HS-27A (cell line): Measurements from ENCODE around the gene MRPS6.

ENCODE experiments used
- DNase-seq: peaks from one replicate; pipeline ENCODE4 v3.0.0-alpha.2; 2012; ENCODE audit warnings: low read depth, missing footprints

MRPS6 gene

DNA sequence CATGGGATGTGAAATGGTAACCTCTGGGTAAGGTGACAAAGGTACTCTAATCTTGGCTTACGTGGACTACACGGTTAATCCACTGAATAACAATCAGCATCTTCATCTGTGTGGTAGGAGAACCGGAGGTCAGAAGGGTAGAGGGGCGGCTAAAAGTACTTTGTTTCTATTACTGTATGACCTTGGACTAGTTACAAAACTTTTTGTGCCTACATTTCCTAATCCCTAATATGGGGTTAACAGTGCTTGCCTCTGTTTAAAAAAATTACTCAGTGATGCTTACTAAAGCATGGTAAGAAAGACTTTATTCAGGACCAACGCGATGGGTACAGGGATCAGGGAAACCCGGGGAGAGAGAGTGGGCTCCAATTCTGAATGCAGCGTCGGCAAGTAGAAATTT, 1.7 kb upstream of the MRPS6 start:
- no peak for DNase-seq

GRCh38 chr21:34072145-34073031, 990 bp upstream of the MRPS6 start:
- DNase-seq = no peak

DNA sequence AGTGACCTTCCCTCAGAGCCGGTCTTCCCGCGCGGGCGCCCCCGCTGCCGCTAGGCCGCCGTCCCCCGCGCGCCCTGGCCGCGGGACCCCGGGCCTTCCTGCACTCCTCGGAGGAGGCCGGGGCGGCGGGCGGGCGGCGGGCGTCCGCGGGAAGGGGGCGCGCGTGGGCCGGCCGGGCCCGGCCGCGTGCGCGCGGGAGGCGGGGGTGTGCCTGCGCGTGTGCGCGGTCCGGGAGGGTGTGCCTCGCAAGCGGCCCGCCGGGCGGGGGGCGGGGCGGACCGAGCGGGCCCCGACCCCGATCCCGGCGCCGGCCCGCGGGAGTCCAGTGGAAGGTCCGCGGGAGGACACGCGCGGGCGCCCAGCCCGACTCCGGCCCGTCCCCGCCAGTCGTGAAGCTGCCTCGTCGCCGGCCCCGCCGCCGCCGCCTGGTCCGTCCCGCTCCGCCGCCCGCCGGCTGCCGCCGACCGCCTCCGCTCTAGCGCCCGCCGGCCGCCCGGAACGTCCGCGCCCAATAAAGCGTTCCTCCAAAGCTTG, 438 bp downstream of the MRPS6 start:
- DNase-seq = no peak

DNA sequence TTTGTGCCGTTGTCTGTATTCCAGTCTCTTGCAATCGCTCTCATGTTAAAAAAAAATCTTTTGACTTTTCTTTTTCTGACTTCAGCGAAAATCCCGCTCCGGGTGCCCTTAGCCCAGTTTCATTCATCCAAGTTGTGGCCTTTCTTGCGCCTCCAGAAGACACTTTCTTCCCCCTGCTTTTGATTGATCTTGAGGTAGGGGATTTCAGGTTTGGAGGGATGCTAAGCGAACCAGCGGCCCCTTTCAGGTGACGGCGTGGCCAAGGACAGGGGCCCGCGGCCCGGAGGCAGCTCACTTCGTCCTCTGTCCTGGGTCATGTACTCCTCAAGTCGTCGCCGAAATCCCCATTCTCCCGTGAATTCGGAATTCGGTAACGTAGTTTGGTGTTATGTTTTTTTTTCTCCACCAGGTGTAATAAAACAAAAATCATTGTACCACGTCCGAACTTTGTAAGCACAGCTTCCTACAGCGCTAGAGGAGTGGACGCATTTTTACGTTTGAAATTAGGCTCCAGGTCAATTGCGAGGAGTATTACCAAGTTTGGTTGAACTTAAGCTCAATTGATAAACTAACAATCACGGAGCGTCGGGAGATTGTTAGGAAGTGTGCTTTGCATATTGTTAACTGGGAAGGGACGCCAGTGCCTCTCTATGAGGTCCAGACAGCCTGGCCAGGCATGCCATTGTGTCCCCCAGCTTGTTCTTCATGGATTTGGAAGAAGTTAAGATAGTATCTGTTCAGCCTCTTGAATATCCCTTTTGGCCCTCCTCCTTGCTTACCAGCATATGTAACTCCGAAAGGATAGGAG, 1.1 kb downstream of the MRPS6 start:
- no peak for DNase-seq

DNA sequence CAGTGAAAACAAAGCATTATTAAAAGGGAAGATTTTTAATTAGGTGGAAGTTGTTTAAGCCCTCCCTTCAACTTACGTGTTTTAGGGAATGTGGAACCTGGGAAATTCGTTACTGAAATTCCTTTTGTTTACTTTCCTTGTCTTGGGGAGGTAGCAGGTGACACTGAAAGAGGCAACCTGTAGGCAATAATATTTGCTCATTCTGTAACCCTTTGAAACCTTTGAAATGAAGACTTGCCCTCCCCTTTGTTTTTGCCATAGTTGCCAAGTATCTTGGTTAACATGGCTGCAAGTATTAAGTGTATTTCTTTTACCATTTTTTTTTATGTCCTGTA, 1.7 kb downstream of the MRPS6 start:
- no peak for DNase-seq

DNA sequence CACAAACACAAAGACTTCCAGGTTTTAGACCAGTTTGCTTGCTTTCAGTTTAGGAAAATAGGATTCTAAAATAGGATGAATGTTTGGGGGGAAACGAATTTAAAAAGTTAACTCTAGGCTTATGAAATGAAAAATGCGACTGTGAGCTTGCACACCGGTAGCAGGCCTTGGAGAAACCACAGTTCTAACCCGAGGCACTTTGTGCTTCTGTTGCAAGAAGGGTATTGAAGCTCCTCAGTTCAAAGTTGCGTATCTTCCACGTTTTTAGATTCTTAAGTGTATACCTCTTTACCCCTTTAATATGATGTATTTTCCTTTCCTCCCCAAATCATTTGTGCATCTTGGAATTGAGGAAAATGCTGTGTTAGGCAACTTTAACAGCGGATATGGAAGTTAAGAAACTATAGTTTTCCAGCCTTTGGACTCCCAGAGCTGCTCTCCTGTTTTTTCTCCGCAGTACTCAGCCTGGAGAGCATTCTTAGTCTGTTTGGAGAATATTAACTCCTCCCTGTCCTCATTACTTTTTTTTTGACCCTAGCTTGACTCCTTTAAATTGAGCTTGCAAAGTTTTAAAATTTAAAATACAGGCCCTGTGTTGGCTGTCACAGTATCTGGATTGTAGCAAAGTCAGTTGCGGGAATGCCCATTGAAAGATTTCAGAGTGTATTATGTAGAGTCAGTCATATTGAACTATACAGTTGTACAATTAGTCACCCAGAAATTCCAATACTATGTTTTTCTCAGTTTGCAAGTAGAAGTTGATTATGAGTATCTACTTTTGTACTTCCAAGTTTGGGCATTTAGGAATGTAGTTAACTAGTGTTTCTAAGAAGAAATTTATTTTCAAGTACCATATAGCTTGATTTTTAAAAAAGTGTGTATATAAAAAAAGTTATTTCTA, 2.6 kb downstream of the MRPS6 start:
- no peak for DNase-seq

DNA sequence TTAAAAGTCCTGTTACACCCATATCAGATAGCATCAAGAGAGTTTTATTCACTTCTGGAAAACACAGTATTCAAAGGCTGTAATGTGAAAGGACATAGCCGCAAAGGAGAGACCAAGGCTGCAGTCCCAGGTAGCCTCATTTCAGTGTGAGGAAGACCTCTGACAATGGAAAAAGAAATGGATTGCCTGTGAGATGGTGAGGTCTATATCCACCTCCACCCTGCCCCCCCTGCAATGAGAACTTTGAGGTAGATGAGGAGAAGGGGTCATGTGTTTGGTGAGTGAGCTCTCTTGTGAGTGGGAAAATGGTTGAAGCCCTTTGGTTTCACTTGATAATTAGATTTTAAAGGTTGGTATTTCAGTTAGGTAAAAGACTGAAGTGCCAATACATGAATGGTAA, 3.5 kb downstream of the MRPS6 start:
- no peak for DNase-seq

DNA sequence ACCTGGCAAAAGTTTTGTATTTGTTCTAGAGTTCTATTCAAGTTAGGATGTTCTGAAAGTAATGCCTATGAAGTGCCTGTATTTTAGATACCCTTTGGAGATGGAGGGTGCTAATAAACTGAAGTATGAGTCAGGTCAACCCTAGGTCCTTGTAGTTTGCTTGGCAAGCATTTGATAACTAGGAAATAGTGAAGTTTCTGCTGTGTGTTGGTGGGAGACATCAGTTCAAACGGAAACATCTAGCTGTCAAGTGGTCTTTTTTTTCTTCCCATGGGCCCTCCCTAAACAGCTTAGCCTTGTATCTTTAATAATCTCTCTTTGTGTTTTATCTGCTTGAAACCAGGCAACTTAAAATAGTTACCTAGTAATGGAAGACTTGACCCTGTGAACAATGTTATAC, 4.5 kb downstream of the MRPS6 start:
- DNase-seq = no peak

- no peak for DNase-seq
Observed at GRCh38 chr21:34078915-34079314, 5.5 kb downstream of the MRPS6 start.

- DNase-seq = no peak
Observed at GRCh38 chr21:34080710-34081109, 7.3 kb downstream of the MRPS6 start.

- DNase-seq = no peak
Observed at GRCh38 chr21:34082769-34083168, 9.4 kb downstream of the MRPS6 start.

- no peak for DNase-seq
Observed at GRCh38 chr21:34083357-34083756, 10.0 kb downstream of the MRPS6 start.

DNA sequence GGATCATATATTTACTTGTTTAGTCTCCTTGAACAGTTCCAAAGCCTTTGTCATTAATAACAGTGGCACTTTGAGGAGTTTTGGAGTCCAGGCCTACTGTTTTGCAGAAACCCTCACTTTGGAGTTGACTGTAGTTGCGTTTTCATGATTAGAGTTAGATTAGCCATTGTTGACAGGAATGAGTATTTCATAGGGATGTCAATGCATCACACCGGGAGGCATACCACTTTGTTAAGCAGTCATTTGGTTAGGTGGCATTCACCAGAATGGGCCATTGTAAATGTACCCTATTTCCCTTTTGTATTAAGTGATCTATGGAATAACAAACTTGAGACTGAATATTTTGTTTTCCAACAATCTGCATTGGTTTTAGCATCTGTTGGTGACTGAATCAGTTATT, 11.8 kb downstream of the MRPS6 start:
- no peak for DNase-seq

- no peak for DNase-seq
Observed at GRCh38 chr21:34086887-34087306, 13.5 kb downstream of the MRPS6 start.

DNA sequence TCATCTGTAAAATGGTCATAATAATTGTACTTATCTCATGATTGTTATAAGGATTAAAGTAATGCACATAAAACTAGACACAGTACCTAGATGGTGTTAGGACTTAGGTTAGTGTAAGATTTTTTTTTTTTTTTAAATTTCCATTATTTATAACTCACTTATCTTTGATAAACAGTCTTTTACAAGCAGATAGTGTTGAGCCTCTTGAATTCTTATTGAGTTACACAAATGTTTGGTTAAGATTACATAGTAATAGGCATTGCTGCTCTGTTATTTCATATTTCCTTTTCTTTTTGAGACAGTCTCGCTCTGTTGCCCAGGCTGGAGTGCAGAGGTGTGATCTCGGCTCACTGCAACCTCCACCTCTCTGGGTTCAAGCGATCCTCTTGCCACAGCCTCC, 15.4 kb downstream of the MRPS6 start:
- no peak for DNase-seq

DNA sequence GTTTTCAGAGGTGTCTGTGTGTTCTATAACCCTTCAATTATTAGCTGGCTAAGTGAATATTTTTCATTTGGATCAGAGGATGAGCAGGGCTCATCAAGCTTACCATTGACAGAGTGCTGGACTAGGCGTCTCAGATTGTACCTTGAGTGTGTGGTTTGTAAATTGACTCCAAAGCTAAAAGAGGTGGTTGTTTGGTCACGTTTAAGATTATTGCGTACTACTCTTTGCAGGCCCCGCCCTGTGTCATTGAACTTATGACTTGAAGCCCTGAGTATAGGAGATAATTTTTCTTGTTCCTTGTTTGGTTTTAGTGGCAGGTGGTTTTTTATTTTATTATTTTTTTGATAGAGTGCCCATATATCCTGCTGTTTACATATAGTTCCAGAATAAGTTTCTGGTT, 17.7 kb downstream of the MRPS6 start:
- DNase-seq = no peak

DNA sequence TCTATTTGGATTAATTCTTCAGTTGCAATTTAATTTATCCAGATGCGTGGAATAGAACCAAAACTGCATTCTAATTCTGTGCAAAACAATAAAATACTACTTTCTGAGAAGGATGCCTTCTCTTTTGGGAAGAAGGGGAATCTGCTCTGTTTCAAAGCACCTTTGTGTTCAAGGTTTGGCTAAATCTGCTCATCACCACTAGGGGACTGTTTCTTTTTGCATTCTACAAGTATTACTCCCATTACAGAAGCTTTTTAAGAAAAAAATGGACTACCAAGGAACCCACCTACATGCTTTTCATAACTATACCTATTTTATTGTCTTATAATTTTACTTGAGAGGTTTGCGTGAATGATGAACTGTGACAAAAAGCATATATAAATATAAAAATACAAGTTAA, 18.2 kb downstream of the MRPS6 start:
- no peak for DNase-seq

GRCh38 chr21:34092262-34092921, 19.0 kb downstream of the MRPS6 start:
- DNase-seq = no peak

- no peak for DNase-seq
Observed at GRCh38 chr21:34093083-34093482, 19.7 kb downstream of the MRPS6 start.

DNA sequence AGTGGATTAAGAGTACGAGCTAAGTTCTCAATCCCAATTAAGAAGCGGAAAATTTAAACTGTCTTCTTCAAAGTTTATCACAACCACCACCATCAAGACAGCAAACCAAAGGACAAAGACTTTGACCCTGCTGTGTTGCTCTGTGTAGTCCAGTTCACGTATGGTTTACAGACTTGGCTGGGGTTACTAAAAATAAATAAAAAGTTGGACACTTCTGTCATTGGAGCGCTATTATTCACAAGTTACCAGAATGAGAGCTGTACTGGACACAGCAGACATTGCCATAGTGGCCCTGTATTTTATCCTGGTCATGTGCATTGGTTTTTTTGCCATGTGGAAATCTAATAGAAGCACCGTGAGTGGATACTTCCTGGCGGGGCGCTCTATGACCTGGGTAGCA, 21.6 kb downstream of the MRPS6 start:
- DNase-seq = no peak

DNA sequence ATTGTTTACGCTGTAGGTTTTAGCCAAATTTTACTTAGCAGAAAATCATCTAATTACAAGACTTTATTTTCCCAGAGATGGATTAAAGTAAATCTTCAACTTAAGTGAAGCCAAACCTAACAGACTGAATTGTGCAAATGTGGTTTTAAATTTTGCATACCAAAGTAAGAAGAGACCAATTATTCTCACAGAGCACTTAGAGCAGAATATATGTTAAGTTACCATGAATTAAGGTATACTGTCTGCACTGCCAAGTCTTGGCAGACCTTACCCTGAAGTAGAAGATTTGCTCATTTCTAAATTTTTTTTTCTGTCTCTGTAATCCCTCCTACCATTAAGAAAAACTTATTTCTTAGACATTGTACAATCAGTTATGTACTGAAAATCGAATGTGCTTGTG, 24.1 kb downstream of the MRPS6 start:
- DNase-seq = no peak

GRCh38 chr21:34100337-34100736, 27.0 kb downstream of the MRPS6 start:
- no peak for DNase-seq
